IPS-NIHi7 (cell line): Measurements from ENCODE around the gene CST1.

Experiments
- DNase-seq: peaks from one replicate; pipeline ENCODE4 v3.0.0; 2012; ENCODE audit warnings: mixed read lengths; ENCODE audit errors: extremely low spot score

Gene CST1

GRCh38 chr20:23710771-23711170, 40.0 kb downstream of the CST1 start:
- DNase-seq: no peak

- no peak for DNase-seq
These were observed 44.8 kb downstream of the CST1 start for GRCh38 chr20:23705895-23706294.

- DNase-seq: no peak
These were observed 48.7 kb downstream of the CST1 start for GRCh38 chr20:23702021-23702420.

- DNase-seq: no peak
These were observed 49.8 kb downstream of the CST1 start for GRCh38 chr20:23700931-23701330.

GRCh38 chr20:23697947-23698346, 52.8 kb downstream of the CST1 start:
- no peak for DNase-seq
